Liver (tissue), 9 donors: Measurements from ENCODE around the gene PIP4K2A. TPM values are rescaled to one million over a fixed set of nuclear protein-coding genes. Genes with fewer than 3 reads are reported as not detected.

Source experiments
- DNase-seq: peaks from one replicate; pipeline ENCODE4 v3.0.0-alpha.2; 2017; ENCODE audit warnings: low spot score
- H3K27ac ChIP-seq, 2 donors: one replicate each; pipeline ENCODE4 v1.7.0; 2013; ENCODE audit warnings: inconsistent platforms in 2 of 2, low read length in 2 of 2, control low read depth in 1 of 2, low read depth in 1 of 2, mild to moderate bottlenecking in 1 of 2
- H3K27me3 ChIP-seq, 4 donors: one replicate each; pipeline versions ENCODE4 v1.6.1 to v1.7.0; 2013; ENCODE audit warnings: low read length in 3 of 4, inconsistent platforms in 1 of 4, mild to moderate bottlenecking in 1 of 4, moderate library complexity in 1 of 4; ENCODE audit not compliant: control insufficient read depth in 4 of 4, insufficient read depth in 4 of 4
- H3K36me3 ChIP-seq, 4 donors: one replicate each; pipeline versions ENCODE4 v1.6.1 to v1.7.0; 2013; ENCODE audit warnings: low read length in 3 of 4, mild to moderate bottlenecking in 3 of 4, low read depth in 1 of 4, moderate library complexity in 1 of 4; ENCODE audit not compliant: control insufficient read depth in 4 of 4, insufficient read depth in 3 of 4
- H3K4me1 ChIP-seq, 4 donors: one replicate each; pipeline versions ENCODE4 v1.6.1 to v1.7.0; 2013; ENCODE audit warnings: low read length in 3 of 4, mild to moderate bottlenecking in 3 of 4, moderate library complexity in 1 of 4; ENCODE audit not compliant: control insufficient read depth in 4 of 4, insufficient read depth in 4 of 4
- H3K4me3 ChIP-seq, 3 donors: one replicate each; pipeline versions ENCODE4 v1.6.1 to v1.7.0; 2013; ENCODE audit warnings: low read length in 3 of 3, control low read depth in 1 of 3, low read depth in 1 of 3, mild to moderate bottlenecking in 1 of 3
- H3K9ac ChIP-seq, 2 donors: one replicate each; pipeline ENCODE4 v1.7.0; 2013; ENCODE audit warnings: low read length in 2 of 2, mild to moderate bottlenecking in 2 of 2, moderate library complexity in 2 of 2, control low read depth in 1 of 2, low read depth in 1 of 2
- H3K9me3 ChIP-seq, 4 donors: one replicate each; pipeline versions ENCODE4 v1.6.1 to v1.7.0; 2013; ENCODE audit warnings: low read length in 3 of 4; ENCODE audit not compliant: control insufficient read depth in 4 of 4
- ATF3 ChIP-seq: IDR thresholded peaks from 2 replicates; pipeline ENCODE4 v1.6.1; 2016; ENCODE audit warnings: antibody characterized with exemption
- CTCF ChIP-seq: fragments of 150-350 bp; IDR thresholded peaks from 2 replicates; pipeline ENCODE4 v1.5.1; 2017; ENCODE audit warnings: improper control_type of control experiment, low read depth, low read length; ENCODE audit not compliant: missing input control
- EGR1 ChIP-seq, 2 donors: IDR thresholded peaks; 2 replicates each; pipeline ENCODE4 v1.6.1; 2016 to 2018; ENCODE audit warnings: antibody characterized with exemption in 2 of 2, low read depth in 2 of 2
- FOXA1 ChIP-seq: IDR thresholded peaks from 2 replicates; pipeline ENCODE4 v1.6.1; 2016; ENCODE audit warnings: antibody characterized with exemption
- FOXA2 ChIP-seq: IDR thresholded peaks from 2 replicates; pipeline ENCODE4 v1.6.1; 2016; ENCODE audit warnings: antibody characterized with exemption
- GABPA ChIP-seq, 2 donors: IDR thresholded peaks in 1 of 2; conservative IDR thresholded peaks in 1 of 2; 2 replicates each; pipeline ENCODE4 v1.6.1; 2016; ENCODE audit warnings: antibody characterized with exemption in 2 of 2, mild to moderate bottlenecking in 1 of 2, moderate library complexity in 1 of 2
- HNF4A ChIP-seq, 2 donors: conservative IDR thresholded peaks; 2 replicates each; pipeline ENCODE4 v1.6.1; 2016; ENCODE audit warnings: antibody characterized with exemption in 2 of 2, mild to moderate bottlenecking in 2 of 2
- HNF4G ChIP-seq: IDR thresholded peaks from 2 replicates; pipeline ENCODE4 v1.6.1; 2016; ENCODE audit warnings: antibody characterized with exemption
- JUND ChIP-seq, 2 donors: IDR thresholded peaks; 2 replicates each; pipeline ENCODE4 v1.6.1; 2016; ENCODE audit warnings: antibody characterized with exemption in 2 of 2
- MAX ChIP-seq: IDR thresholded peaks from 2 replicates; pipeline ENCODE4 v1.6.1; 2016; ENCODE audit warnings: antibody characterized with exemption
- NR2F2 ChIP-seq: IDR thresholded peaks from 2 replicates; pipeline ENCODE4 v1.6.1; 2016; ENCODE audit warnings: antibody characterized with exemption
- RAD21 ChIP-seq, 2 donors: IDR thresholded peaks; 2 replicates each; pipeline ENCODE4 v1.6.1; 2016; ENCODE audit warnings: antibody characterized with exemption in 2 of 2, mild to moderate bottlenecking in 2 of 2
- RXRA ChIP-seq, 2 donors: IDR thresholded peaks; 2 replicates each; pipeline ENCODE4 v1.6.1; 2017 to 2018; ENCODE audit warnings: antibody characterized with exemption in 2 of 2, mild to moderate bottlenecking in 1 of 2
- SP1 ChIP-seq: IDR thresholded peaks from 2 replicates; pipeline ENCODE4 v1.6.1; 2018; ENCODE audit warnings: antibody characterized with exemption, mild to moderate bottlenecking
- TAF1 ChIP-seq: conservative IDR thresholded peaks from 2 replicates; pipeline ENCODE4 v1.6.1; 2016; ENCODE audit warnings: antibody characterized with exemption, mild to moderate bottlenecking
- YY1 ChIP-seq: IDR thresholded peaks from 2 replicates; pipeline ENCODE4 v1.6.1; 2016; ENCODE audit warnings: antibody characterized with exemption, mild to moderate bottlenecking
- WGBS: extraction: QIAGEN DNeasy Blood & Tissue Kit; methylation state at CpG from one replicate; pipeline ENCODE4 v1.1.7; 2013; 5-methylcytosine and 5-hydroxymethylcytosine counted together
- polyA plus RNA-seq, 2 donors: library from polyadenylated mRNA; stranded (reverse) in 1 of 2; unstranded in 1 of 2; fragments of 200-250 nt in 1 of 2; fragments of >200 nt in 1 of 2; fragmentation: Nextera tagmentation in 1 of 2; extraction: Ambion mirVana in 1 of 2; gene quantifications; one replicate each; pipeline versions ENCODE4 v1.2.1 to v1.2.3, GENCODE V29; 2013 to 2015
- total RNA-seq, 2 donors: library from RNA; depleted of rRNA; stranded (reverse); fragments of >200 nt; gene quantifications; one replicate each; pipeline ENCODE4 v1.2.3, GENCODE V29; 2014
- TF ChIP-seq, protein P1 (sequence below): IDR thresholded peaks from 2 replicates; pipeline ENCODE4 v1.6.1; 2016; ENCODE audit warnings: antibody characterized with exemption, mild to moderate bottlenecking
- TF ChIP-seq, protein P2 (sequence below): IDR thresholded peaks from 2 replicates; pipeline ENCODE4 v1.6.1; 2016; ENCODE audit warnings: antibody characterized with exemption
- donor health status: healthy.
- donor health status: healthy.
- donor health status: healthy.
- donor health status: healthy.
- donor health status: healthy.

Gene PIP4K2A
- total and polyA plus RNA-seq, 4 donors: 6.4 to 53.7 (median 8.6) TPM

- H3K4me1 ChIP-seq: no peaks in the 10 kb centered on the region
- no peak overlapping the region for H3K27ac ChIP-seq
- H3K27me3 ChIP-seq: no peaks in the 10 kb centered on the region
- WGBS: 90% methylated on average over 6 of the region's 6 CpGs
- H3K9ac ChIP-seq: no peak overlapping the region
- TF ChIP-seq HNF4A (conservative IDR thresholded peaks at IDR 0.05) (no peak), ATF3 (no peak), TAF1 (no peak), RAD21 (IDR thresholded peaks at IDR 0.05) (no peak), CTCF (no peak), FOXA2 (no peak), HNF4G (no peak), EGR1 (IDR thresholded peaks at IDR 0.05; ENCODE audit: low read depth in 2 of 2) (no peak), NR2F2 (no peak), SP1 (no peak), RXRA (IDR thresholded peaks at IDR 0.05) (no peak), YY1 (no peak), JUND (IDR thresholded peaks at IDR 0.05) (no peak), GABPA (IDR thresholded peaks at IDR 0.05 in 1 of 2, conservative IDR thresholded peaks at IDR 0.05 in 1 of 2) (no peak), FOXA1 (no peak), MAX (no peak)
- TF ChIP-seq, protein P1, sequence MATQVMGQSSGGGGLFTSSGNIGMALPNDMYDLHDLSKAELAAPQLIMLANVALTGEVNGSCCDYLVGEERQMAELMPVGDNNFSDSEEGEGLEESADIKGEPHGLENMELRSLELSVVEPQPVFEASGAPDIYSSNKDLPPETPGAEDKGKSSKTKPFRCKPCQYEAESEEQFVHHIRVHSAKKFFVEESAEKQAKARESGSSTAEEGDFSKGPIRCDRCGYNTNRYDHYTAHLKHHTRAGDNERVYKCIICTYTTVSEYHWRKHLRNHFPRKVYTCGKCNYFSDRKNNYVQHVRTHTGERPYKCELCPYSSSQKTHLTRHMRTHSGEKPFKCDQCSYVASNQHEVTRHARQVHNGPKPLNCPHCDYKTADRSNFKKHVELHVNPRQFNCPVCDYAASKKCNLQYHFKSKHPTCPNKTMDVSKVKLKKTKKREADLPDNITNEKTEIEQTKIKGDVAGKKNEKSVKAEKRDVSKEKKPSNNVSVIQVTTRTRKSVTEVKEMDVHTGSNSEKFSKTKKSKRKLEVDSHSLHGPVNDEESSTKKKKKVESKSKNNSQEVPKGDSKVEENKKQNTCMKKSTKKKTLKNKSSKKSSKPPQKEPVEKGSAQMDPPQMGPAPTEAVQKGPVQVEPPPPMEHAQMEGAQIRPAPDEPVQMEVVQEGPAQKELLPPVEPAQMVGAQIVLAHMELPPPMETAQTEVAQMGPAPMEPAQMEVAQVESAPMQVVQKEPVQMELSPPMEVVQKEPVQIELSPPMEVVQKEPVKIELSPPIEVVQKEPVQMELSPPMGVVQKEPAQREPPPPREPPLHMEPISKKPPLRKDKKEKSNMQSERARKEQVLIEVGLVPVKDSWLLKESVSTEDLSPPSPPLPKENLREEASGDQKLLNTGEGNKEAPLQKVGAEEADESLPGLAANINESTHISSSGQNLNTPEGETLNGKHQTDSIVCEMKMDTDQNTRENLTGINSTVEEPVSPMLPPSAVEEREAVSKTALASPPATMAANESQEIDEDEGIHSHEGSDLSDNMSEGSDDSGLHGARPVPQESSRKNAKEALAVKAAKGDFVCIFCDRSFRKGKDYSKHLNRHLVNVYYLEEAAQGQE: no peak
- TF ChIP-seq, protein P2, sequence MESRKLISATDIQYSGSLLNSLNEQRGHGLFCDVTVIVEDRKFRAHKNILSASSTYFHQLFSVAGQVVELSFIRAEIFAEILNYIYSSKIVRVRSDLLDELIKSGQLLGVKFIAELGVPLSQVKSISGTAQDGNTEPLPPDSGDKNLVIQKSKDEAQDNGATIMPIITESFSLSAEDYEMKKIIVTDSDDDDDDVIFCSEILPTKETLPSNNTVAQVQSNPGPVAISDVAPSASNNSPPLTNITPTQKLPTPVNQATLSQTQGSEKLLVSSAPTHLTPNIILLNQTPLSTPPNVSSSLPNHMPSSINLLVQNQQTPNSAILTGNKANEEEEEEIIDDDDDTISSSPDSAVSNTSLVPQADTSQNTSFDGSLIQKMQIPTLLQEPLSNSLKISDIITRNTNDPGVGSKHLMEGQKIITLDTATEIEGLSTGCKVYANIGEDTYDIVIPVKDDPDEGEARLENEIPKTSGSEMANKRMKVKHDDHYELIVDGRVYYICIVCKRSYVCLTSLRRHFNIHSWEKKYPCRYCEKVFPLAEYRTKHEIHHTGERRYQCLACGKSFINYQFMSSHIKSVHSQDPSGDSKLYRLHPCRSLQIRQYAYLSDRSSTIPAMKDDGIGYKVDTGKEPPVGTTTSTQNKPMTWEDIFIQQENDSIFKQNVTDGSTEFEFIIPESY: no peak
- DNase-seq: no peak
- H3K4me3 ChIP-seq: no peak overlapping the region
- peaks cover 0 to 4% (median 2%) of the 10 kb centered on the region in 4 donors for H3K36me3 ChIP-seq
- H3K9me3 ChIP-seq: no peaks in the 10 kb centered on the region
These were observed 101.4 kb downstream of the PIP4K2A start for GRCh38 chr10:22613011-22613410.
